ENCODE results near the gene CYP4F8. TPM values are rescaled to one million over a fixed set of nuclear protein-coding genes. Genes with fewer than 3 reads are reported as not detected.
"Not testable (repeated sequence)": the region's sequence is repeated elsewhere in the genome, so short reads cannot be mapped to it uniquely, and the experiment has no call there.

CYP4F8 gene
- total RNA-seq, 1 donor from 2014 or later, result not detected

DNA sequence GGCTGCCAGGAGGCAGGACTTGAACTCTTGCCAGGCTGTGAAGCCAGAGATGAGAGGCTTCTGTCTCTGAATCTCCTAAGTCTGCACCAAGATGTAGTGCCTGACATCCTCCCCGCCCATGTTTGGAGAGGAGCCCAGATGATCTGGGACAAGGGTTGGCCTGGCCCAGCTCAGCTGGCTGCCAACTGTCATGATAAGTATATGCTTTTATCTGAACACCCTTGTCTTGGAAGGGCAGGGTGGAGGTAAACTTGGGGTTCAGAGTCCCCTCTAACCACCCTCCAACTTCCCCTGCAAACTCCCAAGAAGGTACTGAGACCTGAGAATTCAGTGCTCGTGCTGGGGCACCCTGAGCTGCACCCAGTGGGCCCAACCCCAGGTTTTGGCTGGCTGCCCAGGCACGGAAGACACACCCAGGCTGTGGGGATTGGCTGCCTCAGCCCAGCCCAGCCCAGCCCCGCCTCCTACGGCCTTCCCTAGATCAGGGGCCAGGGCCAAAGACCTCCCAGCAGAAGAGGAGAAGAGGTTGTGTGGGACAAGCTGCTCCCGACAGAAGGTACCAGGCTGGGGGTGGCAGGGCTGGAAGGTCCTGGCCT is 57.7 kb downstream of the CYP4F8 start, which contains the start of gene CYP4F12:
TSS of gene CYP4F12 (plus strand) at position 508 of the 596 bp plus-strand sequence. CDS start 443 bp downstream, outside the sequence.
- peak; percentile 99 for ATAC-seq (ENCODE audit: poor library complexity)
- peak; percentile 92 for DNase-seq
- intact Hi-C loops (cut with DNase I), result no loop called here

- intact Hi-C loops (cut with DNase I), result no loop called here
- DNase-seq (peak; percentile 43), ATAC-seq (ENCODE audit: poor library complexity) (peak; percentile 42)
These were observed 58.2 kb downstream of the CYP4F8 start for GRCh38 chr19:15673176-15673654.

- intact Hi-C loops (cut with DNase I), result no loop called here
- ATAC-seq (ENCODE audit: poor library complexity) (no peak), DNase-seq (no peak)
These were observed 60.5 kb downstream of the CYP4F8 start for GRCh38 chr19:15675560-15675959.

GRCh38 chr19:15679089-15679488 is 64.1 kb downstream of the CYP4F8 start:
- ATAC-seq (ENCODE audit: poor library complexity) (no peak), DNase-seq (no peak)
- intact Hi-C loops (cut with DNase I), result no loop called here

DNA sequence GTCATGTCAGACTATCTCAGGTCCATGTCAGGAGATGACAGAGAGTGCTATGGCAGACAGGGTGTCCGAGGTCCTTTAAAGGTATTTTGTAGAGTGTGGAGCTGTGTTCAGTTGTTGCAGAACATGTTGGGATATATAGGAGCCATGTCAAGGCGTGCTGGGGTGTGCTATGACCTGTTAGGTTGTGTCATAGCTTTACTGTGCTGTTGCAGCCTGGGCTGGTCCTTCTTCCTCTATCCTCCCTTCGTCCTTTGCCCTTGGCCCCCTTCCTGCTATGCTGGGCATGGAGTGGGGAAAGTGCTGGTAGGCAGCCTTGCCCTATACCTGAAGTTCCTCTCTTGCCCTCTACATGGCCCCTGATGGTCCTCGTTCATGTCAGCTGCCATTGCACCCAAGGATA is 64.8 kb downstream of the CYP4F8 start:
- ATAC-seq (ENCODE audit: poor library complexity); intact Hi-C loops (cut with DNase I); DNase-seq: not testable (repeated sequence)

Other genes with a start within 250 kb of the CYP4F8 start
- gene AKAP8, start 235.4 kb upstream of the CYP4F8 start, total RNA-seq, result 20.6 TPM
- gene AKAP8L, start 196.2 kb upstream of the CYP4F8 start, total RNA-seq, result 74.5 TPM
- 21.9 TPM for gene WIZ, start 165.3 kb upstream of the CYP4F8 start, total RNA-seq
- 0.65 TPM for gene RASAL3, start 150.7 kb upstream of the CYP4F8 start, total RNA-seq
- not detected for gene PGLYRP2, start 135.7 kb upstream of the CYP4F8 start, total RNA-seq
- not detected for gene CYP4F22, start 106.7 kb upstream of the CYP4F8 start, total RNA-seq
- gene CYP4F3, start 25.7 kb downstream of the CYP4F8 start, total RNA-seq, result 0.24 TPM
- gene CYP4F12, start 57.9 kb downstream of the CYP4F8 start, total RNA-seq, result 5.2 TPM
- gene OR10H2, start 112.8 kb downstream of the CYP4F8 start, total RNA-seq, result not detected
- gene OR10H3, start 122.8 kb downstream of the CYP4F8 start, total RNA-seq, result not detected
- not detected for gene OR10H5, start 172.4 kb downstream of the CYP4F8 start, total RNA-seq
- gene OR10H1, start 200.4 kb downstream of the CYP4F8 start, total RNA-seq, result not detected

All from Right ventricle myocardium superior (tissue), 1 donor.